Breast epithelium (tissue), 4 donors: ENCODE data around the gene PDXP. TPM values are rescaled to one million over a fixed set of nuclear protein-coding genes. Genes with fewer than 3 reads are reported as not detected.
A peak's percentile ranks its signal among the peaks of the same experiment; 100 is the strongest.
"Not testable (repeated sequence)": the region's sequence is repeated elsewhere in the genome, so short reads cannot be mapped to it uniquely, and the experiment has no call there.

Source experiments
- DNase-seq, 2 donors: peaks; one replicate each; pipeline ENCODE4 v3.0.0-alpha.2; 2019; ENCODE audit warnings: low spot score in 2 of 2
- H3K27ac ChIP-seq, 2 donors: fragments of 200-600 bp; sonication (generic) in 1 of 2; one replicate each; pipeline ENCODE4 v1.5.1; 2016 to 2019; ENCODE audit warnings: mild to moderate bottlenecking in 1 of 2
- H3K27me3 ChIP-seq, 2 donors: fragments of 200-600 bp; sonication (generic) in 1 of 2; one replicate each; pipeline versions ENCODE4 v1.5.1 to v1.6.0; 2017 to 2019; ENCODE audit warnings: control low read depth in 1 of 2, mild to moderate bottlenecking in 1 of 2
- H3K36me3 ChIP-seq: fragments of 200-600 bp; one replicate; pipeline ENCODE4 v1.5.1; 2019
- H3K4me1 ChIP-seq, 2 donors: fragments of 200-600 bp; sonication (generic); one replicate each; pipeline ENCODE4 v1.5.1; 2016 to 2019; ENCODE audit warnings: control low read depth in 1 of 2
- H3K4me3 ChIP-seq, 3 donors: fragments of 200-600 bp; sonication (generic); 1 replicate in 2 of 3; 2 replicates in 1 of 3; pipeline ENCODE4 v1.5.1; 2016 to 2019; ENCODE audit warnings: mild to moderate bottlenecking in 3 of 3, moderate library complexity in 2 of 3
- H3K9me3 ChIP-seq, 2 donors: fragments of 200-600 bp; sonication (generic) in 1 of 2; one replicate each; pipeline ENCODE4 v1.5.1; 2016 to 2019; ENCODE audit warnings: control low read depth in 1 of 2
- CTCF ChIP-seq, 3 donors: fragments of 450-650 bp; IDR thresholded peaks; one replicate each; pipeline ENCODE4 v1.5.1; 2016 to 2017; ENCODE audit warnings: antibody characterized with exemption in 3 of 3, mild to moderate bottlenecking in 3 of 3, moderate library complexity in 3 of 3
- POLR2A ChIP-seq: fragments of 450-650 bp; IDR thresholded peaks from one replicate; pipeline ENCODE4 v1.6.1; 2016; ENCODE audit warnings: antibody characterized with exemption, mild to moderate bottlenecking, moderate library complexity
- POLR2AphosphoS5 ChIP-seq, 3 donors: sonication (generic); formaldehyde crosslinking; IDR thresholded peaks; one replicate each; pipeline ENCODE4 v1.6.1; 2017; ENCODE audit warnings: antibody characterized with exemption in 3 of 3
- intact Hi-C: fragments of 100-400 bp; cut with DNase I; formaldehyde crosslinking; loops from one replicate; pipeline ENCODE4 v1.15.1; 2023; ENCODE audit warnings: low total_unique reads
- total RNA-seq, 3 donors: library from RNA; depleted of rRNA; stranded (reverse); fragments of >200 nt; gene quantifications; one replicate each; pipeline ENCODE4 v1.1.0, GENCODE V29; 2016

PDXP gene
- total RNA-seq, result 1 to 10 TPM; 4.2 to 6.9 (median 4.2) TPM

- Histone ChIP-seq H3K4me3 (peak within 1 kb of the TSS; percentile 46 to 97 (median 71)), H3K27me3 (no peaks in the 10 kb centered on the region), H3K27ac (peak within 1 kb of the TSS; percentile 76 to 79), H3K4me1 (peaks cover 4 to 17% of the 10 kb centered on the region in 2 donors), H3K9me3 (no peaks in the 10 kb centered on the region), H3K36me3 (no peaks in the 10 kb centered on the region)
- DNase-seq, result peak; percentile 99
- intact Hi-C loops, result loop anchor here (10.0 kb wide), 1 partner anchor 136 kb away; no protein-coding TSS in a partner anchor
- TF ChIP-seq POLR2AphosphoS5 (IDR thresholded peaks at IDR 0.05) (peak; percentile 29 to 49 (median 40)), CTCF (IDR thresholded peaks at IDR 0.05) (no peak)
Measured at GRCh38 chr22:37658133-37659065, at the start of gene PDXP. Gene PDXP, plus strand, starts transcription at chr22:37658723. Its CDS starts 60 bp downstream, at chr22:37658783.

- no peaks in the 10 kb centered on the region for H3K36me3 ChIP-seq
- no peak for TF ChIP-seq POLR2AphosphoS5 (IDR thresholded peaks at IDR 0.05)
- peak overlapping the region; percentile 79 to 96 (median 95) for H3K4me3 ChIP-seq
- peak overlapping the region; percentile 95 to 96 for H3K27ac ChIP-seq
- H3K27me3 ChIP-seq, result no peaks in the 10 kb centered on the region
- no peak for DNase-seq
- intact Hi-C loops, result no loop called here
- H3K9me3 ChIP-seq, result no peaks in the 10 kb centered on the region
- H3K4me1 ChIP-seq, result peaks cover 0 to 11% of the 10 kb centered on the region in 2 donors
Measured at GRCh38 chr22:37609240-37610152, 49.0 kb upstream of the PDXP start.

GRCh38 chr22:37610153-37610475 is 48.4 kb upstream of the PDXP start:
- H3K9me3 ChIP-seq, H3K27me3 ChIP-seq, DNase-seq, intact Hi-C loops, H3K36me3 ChIP-seq: not testable (repeated sequence)
- Histone ChIP-seq H3K27ac (peak overlapping the region; percentile 95 to 96), H3K4me1 (peaks cover 0 to 11% of the 10 kb centered on the region in 2 donors), H3K4me3 (peak overlapping the region; percentile 79 to 96 (median 95))

- intact Hi-C loops, result no loop called here
- Histone ChIP-seq H3K27ac (peak overlapping the region; percentile 45 to 95), H3K27me3 (no peaks in the 10 kb centered on the region), H3K4me3 (peak overlapping the region in 1 of 3 donors; percentile 19), H3K36me3 (no peaks in the 10 kb centered on the region), H3K4me1 (peaks cover 0 to 11% of the 10 kb centered on the region in 2 donors), H3K9me3 (no peaks in the 10 kb centered on the region)
- DNase-seq, result no peak
- no peak for TF ChIP-seq POLR2AphosphoS5 (IDR thresholded peaks at IDR 0.05)
- TF ChIP-seq CTCF (IDR thresholded peaks at IDR 0.05), result no peak
- no peak for TF ChIP-seq POLR2A
Measured at GRCh38 chr22:37610480-37611129, 47.9 kb upstream of the PDXP start.

GRCh38 chr22:37611207-37611606 is 47.3 kb upstream of the PDXP start:
- Histone ChIP-seq H3K27me3 (no peaks in the 10 kb centered on the region), H3K27ac (peak overlapping the region; percentile 45 to 95), H3K36me3 (no peaks in the 10 kb centered on the region), H3K4me3 (no peak overlapping the region), H3K9me3 (no peaks in the 10 kb centered on the region), H3K4me1 (peaks cover 0 to 11% of the 10 kb centered on the region in 2 donors)
- TF ChIP-seq POLR2AphosphoS5 (IDR thresholded peaks at IDR 0.05) (no peak), POLR2A (no peak), CTCF (IDR thresholded peaks at IDR 0.05) (no peak)
- intact Hi-C loops, result no loop called here
- DNase-seq, result no peak
